HCT116 (cell line): ENCODE data around the gene HDGF.

Experiments
- EGR1 ChIP-seq: IDR thresholded peaks from 2 replicates; pipeline ENCODE4 v1.6.1; 2012; ENCODE audit warnings: low read depth
- POLR2A ChIP-seq: IDR thresholded peaks from 2 replicates; pipeline ENCODE4 v1.7.0; 2011; ENCODE audit warnings: borderline replicate concordance; ENCODE audit not compliant: insufficient read depth, insufficient read length; ENCODE audit errors: extremely low read depth
- POLR2AphosphoS5 ChIP-seq: IDR thresholded peaks from 2 replicates; pipeline ENCODE4 v1.6.1; 2011; ENCODE audit warnings: mild to moderate bottlenecking, low read depth, low read length, moderate library complexity

- no peak for TF ChIP-seq POLR2AphosphoS5
- TF ChIP-seq EGR1: no peak
- no peak for TF ChIP-seq POLR2A
Measured at GRCh38 chr1:156745881-156746280, 5.6 kb downstream of the HDGF start.
